ENCODE measurements around the gene TTLL11.
A peak's percentile ranks its signal among the peaks of the same experiment; 100 is the strongest.

GRCh38 chr9:121929893-121930875 is 162.9 kb downstream of the TTLL11 start:
- TF ChIP-seq CTCF (conservative IDR thresholded peaks at IDR 0.05; ENCODE audit: low read depth in 2 of 2) (peak; percentile 67 to 91), REST (IDR thresholded peaks at IDR 0.05; ENCODE audit: unreplicated experiment) (no peak), EZH2 (IDR thresholded peaks at IDR 0.05; ENCODE audit: low read depth, unreplicated experiment) (no peak), POLR2AphosphoS5 (IDR thresholded peaks at IDR 0.05; ENCODE audit: low read depth) (no peak), CREB1 (CRISPR knock-in tag; IDR thresholded peaks at IDR 0.05; ENCODE audit: low read depth) (no peak), ETS1 (IDR thresholded peaks at IDR 0.05) (no peak), STAT1 (IDR thresholded peaks at IDR 0.05; ENCODE audit: unreplicated experiment) (no peak)
